ENCODE results near the gene NDUFB10.

DNA sequence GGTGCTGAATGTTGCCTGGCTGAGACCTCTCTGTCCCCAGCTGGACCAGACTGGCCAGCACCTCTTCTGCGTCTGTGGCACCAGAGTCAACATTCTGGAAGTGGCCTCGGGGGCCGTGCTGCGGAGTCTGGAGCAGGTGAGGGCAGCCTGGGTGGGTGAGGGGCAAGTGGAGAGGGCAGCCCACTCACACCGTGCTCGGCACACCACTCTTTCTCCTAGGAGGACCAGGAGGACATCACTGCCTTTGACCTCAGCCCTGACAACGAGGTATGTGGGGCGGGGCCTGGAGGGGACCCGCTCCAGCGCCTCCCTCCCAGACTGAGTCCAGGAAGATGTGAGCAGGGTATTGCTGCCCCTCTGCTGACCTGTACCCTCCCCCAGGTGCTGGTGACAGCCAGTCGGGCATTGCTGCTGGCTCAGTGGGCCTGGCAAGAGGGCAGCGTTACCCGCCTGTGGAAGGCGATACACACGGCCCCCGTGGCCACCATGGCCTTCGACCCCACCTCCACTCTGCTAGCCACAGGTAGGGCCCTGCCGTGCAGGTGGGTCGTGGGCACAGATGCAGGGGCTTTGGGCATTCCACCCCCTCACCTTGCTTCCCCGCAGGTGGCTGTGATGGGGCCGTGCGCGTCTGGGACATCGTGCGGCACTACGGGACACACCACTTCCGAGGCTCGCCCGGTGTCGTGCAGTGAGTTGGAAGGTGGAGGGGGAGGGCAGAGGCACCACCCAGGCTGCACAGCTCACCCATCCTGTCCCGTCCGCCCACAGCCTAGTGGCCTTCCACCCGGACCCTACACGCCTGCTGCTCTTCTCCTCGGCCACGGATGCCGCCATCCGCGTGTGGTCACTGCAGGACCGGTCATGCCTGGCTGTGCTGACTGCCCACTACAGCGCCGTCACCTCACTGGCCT is 15.1 kb downstream of the NDUFB10 start:
- TF ChIP-seq, protein P1, sequence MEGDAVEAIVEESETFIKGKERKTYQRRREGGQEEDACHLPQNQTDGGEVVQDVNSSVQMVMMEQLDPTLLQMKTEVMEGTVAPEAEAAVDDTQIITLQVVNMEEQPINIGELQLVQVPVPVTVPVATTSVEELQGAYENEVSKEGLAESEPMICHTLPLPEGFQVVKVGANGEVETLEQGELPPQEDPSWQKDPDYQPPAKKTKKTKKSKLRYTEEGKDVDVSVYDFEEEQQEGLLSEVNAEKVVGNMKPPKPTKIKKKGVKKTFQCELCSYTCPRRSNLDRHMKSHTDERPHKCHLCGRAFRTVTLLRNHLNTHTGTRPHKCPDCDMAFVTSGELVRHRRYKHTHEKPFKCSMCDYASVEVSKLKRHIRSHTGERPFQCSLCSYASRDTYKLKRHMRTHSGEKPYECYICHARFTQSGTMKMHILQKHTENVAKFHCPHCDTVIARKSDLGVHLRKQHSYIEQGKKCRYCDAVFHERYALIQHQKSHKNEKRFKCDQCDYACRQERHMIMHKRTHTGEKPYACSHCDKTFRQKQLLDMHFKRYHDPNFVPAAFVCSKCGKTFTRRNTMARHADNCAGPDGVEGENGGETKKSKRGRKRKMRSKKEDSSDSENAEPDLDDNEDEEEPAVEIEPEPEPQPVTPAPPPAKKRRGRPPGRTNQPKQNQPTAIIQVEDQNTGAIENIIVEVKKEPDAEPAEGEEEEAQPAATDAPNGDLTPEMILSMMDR (IDR thresholded peaks at IDR 0.05), result no peak
- TF ChIP-seq POLR2A (IDR thresholded peaks at IDR 0.05), result no peak

Measured in esophagus squamous epithelium (tissue), 4 donors.